ENCODE data around the gene KLHDC2. TPM values are rescaled to one million over a fixed set of nuclear protein-coding genes. Genes with fewer than 3 reads are reported as not detected.

Gene KLHDC2
- total and polyA plus RNA-seq, 2 of the 8 experiments (the other 6 are each of a cell fraction or from before 2014, with no cell fraction given), result 32.9 to 43.4 TPM

DNA sequence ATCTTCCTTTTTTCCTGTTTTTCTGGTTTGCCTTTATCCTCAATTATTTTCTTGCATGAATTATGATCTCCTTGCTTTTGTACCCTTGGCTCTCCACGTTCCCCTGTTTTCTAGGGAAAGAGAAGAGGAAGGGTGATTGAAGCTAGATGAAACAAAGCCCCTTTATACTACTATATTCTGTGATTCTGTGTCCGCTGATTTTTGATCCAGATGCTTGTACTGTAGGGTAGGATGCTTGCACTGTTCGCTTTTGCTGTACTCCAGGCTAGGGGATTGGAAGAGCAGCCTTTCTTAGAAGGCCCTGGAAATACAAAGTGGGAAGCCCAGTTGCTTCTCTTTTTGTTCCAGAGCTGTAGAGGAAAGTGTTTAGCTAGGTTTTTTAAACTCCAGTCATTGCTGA is 35.1 kb upstream of the KLHDC2 start:
- no peak overlapping the region for H4K5ac ChIP-seq (ENCODE audit: insufficient read length, low read depth, low read length)
- no peak overlapping the region for H3K18ac ChIP-seq (ENCODE audit: extremely low read depth, low read length)
- H3K79me1 ChIP-seq (ENCODE audit: low read depth, low read length), result no peaks in the 10 kb centered on the region; the same call in 1 of the 2 replicates
- POLR2A ChIA-PET (ENCODE audit: partially characterized antibody), result no interaction called here
- no peak for DNase-seq (ENCODE audit: low read depth in 1 of 2, low spot score in 2 of 2)
- H3K36me3 ChIP-seq (ENCODE audit: control insufficient read depth in 2 of 4, insufficient read depth in 4 of 4, low read length in 3 of 4), result no peaks in the 10 kb centered on the region
- no peak overlapping the region for H2BK5ac ChIP-seq (ENCODE audit: low read depth, low read length)
- no peaks in the 10 kb centered on the region for H3K9me3 ChIP-seq (ENCODE audit: insufficient read depth in 2 of 2, low read depth in 1 of 2, low read length in 1 of 2)
- H3K4ac ChIP-seq (replicated peaks; ENCODE audit: insufficient read length, low read depth, low read length), result no peak overlapping the region
- no peak overlapping the region for H3K23ac ChIP-seq (ENCODE audit: insufficient read length)
- H2AK5ac ChIP-seq (ENCODE audit: low read depth, low read length), result no peak overlapping the region
- no peak overlapping the region for H3K27ac ChIP-seq (ENCODE audit: low read depth, low read length)
- no peak overlapping the region for H3K14ac ChIP-seq (ENCODE audit: insufficient read length)
- no peaks in the 10 kb centered on the region for H3K4me1 ChIP-seq (replicated peaks in 1 of 4; ENCODE audit: control insufficient read depth in 3 of 4, insufficient read depth in 4 of 4, low read length in 3 of 4)
- H3K9ac ChIP-seq (replicated peaks in 1 of 4; ENCODE audit: extremely low read depth in 1 of 4, low read depth in 3 of 4, low read length in 3 of 4), result no peak overlapping the region
- TF ChIP-seq SIRT6 (IDR thresholded peaks at IDR 0.05; ENCODE audit: low read length) (no peak), BACH1 (IDR thresholded peaks at IDR 0.05; ENCODE audit: low read length) (no peak), YY1 (IDR thresholded peaks at IDR 0.05; ENCODE audit: low read depth, low read length) (no peak)
- H4K20me1 ChIP-seq (replicated peaks in 1 of 2; ENCODE audit: control insufficient read depth in 1 of 2, insufficient read depth in 2 of 2, low read length in 2 of 2), result no peaks in the 10 kb centered on the region
- CTCF ChIA-PET (ENCODE audit: partially characterized antibody), result interaction anchor here (0.5 kb wide), 1 partner anchor 33 kb away, joined by 3 read pairs; no protein-coding TSS in a partner anchor
- FAIRE-seq, result no peak
- H4K8ac ChIP-seq (ENCODE audit: extremely low read depth, insufficient read depth, low read length), result no peak overlapping the region
- H3K27me3 ChIP-seq (replicated peaks in 1 of 4; ENCODE audit: control insufficient read depth in 3 of 4, extremely low read depth in 1 of 4, insufficient read depth in 3 of 4, low read length in 3 of 4), result no peaks in the 10 kb centered on the region
- H2BK12ac ChIP-seq (ENCODE audit: low read depth, low read length), result no peak overlapping the region
- H3K23me2 ChIP-seq (ENCODE audit: low read depth, low read length), result no peaks in the 10 kb centered on the region
- H2BK20ac ChIP-seq (ENCODE audit: low read length), result no peak overlapping the region
- no peak overlapping the region for H3K56ac ChIP-seq (replicated peaks; ENCODE audit: insufficient read length, low read depth, low read length)
- H3K4me2 ChIP-seq (ENCODE audit: insufficient read depth in 1 of 2, low read depth in 2 of 2, low read length in 2 of 2), result no peak overlapping the region
- 79% methylated on average over 3 of the region's 3 CpGs; no CpG with 5 or more reads in 1 of the 2 experiments for whole genome bisulfite sequencing, 2 experiments (ENCODE audit: extremely low coverage in 1 of 2, insufficient coverage in 1 of 2, insufficient read length in 1 of 2, insufficient replicate concordance in 2 of 2, low coverage in 1 of 2, low lambda C conversion rate in 2 of 2, missing lambda C conversion rate in 1 of 2)
- H4K91ac ChIP-seq (replicated peaks; ENCODE audit: insufficient read length, low read length), result no peak overlapping the region
- H3K79me2 ChIP-seq (ENCODE audit: control insufficient read depth in 1 of 2, insufficient read depth in 2 of 2, low read length in 2 of 2), result no peaks in the 10 kb centered on the region
- no peak overlapping the region for H3K4me3 ChIP-seq (ENCODE audit: extremely low read depth in 1 of 4, insufficient read depth in 2 of 4, low read depth in 3 of 4, low read length in 4 of 4)
- 0 out of 2 replicates have a peak overlapping the region, but pooled peaks have one; percentile 39 for H2AFZ ChIP-seq (ENCODE audit: low read length)
- H2BK120ac ChIP-seq (replicated peaks; ENCODE audit: low read depth, low read length), result no peak overlapping the region
- H2BK15ac ChIP-seq (ENCODE audit: low read length), result no peak overlapping the region

All from H1 (cell line).